Kidney (tissue), 14 donors: ENCODE results near the gene GABBR2. TPM values are rescaled to one million over a fixed set of nuclear protein-coding genes. Genes with fewer than 3 reads are reported as not detected.

Experiments
- DNase-seq, 5 donors: peaks; one replicate each; pipeline ENCODE4 v3.0.0-alpha.2; 2013 to 2020
- FAIRE-seq: peaks from 2 replicates; lab custom pipeline; 2012; peaks lifted over from hg19 to GRCh38; lab: Jason Lieb, UNC
- H3K27ac ChIP-seq, 2 donors: one replicate each; pipeline ENCODE4 v1.7.0; 2013; ENCODE audit warnings: low read depth in 2 of 2, low read length in 2 of 2, inconsistent platforms in 1 of 2
- H3K27me3 ChIP-seq: one replicate; pipeline ENCODE4 v1.7.1; 2013; ENCODE audit warnings: low read length, inconsistent platforms; ENCODE audit not compliant: control insufficient read depth, insufficient read depth
- H3K36me3 ChIP-seq, 3 donors: one replicate each; pipeline versions ENCODE4 v1.7.0 to v1.7.1; 2013; ENCODE audit warnings: low read length in 3 of 3, control low read depth in 1 of 3, inconsistent platforms in 1 of 3; ENCODE audit not compliant: insufficient read depth in 3 of 3, control insufficient read depth in 2 of 3
- H3K4me1 ChIP-seq, 3 donors: one replicate each; pipeline versions ENCODE4 v1.7.0 to v1.7.1; 2013; ENCODE audit warnings: low read length in 3 of 3, inconsistent platforms in 1 of 3, low read depth in 1 of 3; ENCODE audit not compliant: control insufficient read depth in 2 of 3, insufficient read depth in 2 of 3
- H3K4me3 ChIP-seq, 3 donors: one replicate each; pipeline versions ENCODE4 v1.7.0 to v1.8.1; 2013; ENCODE audit warnings: low read length in 3 of 3, control low read depth in 1 of 3, inconsistent platforms in 1 of 3
- H3K9ac ChIP-seq, 3 donors: one replicate each; pipeline versions ENCODE4 v1.7.0 to v1.7.1; 2013; ENCODE audit warnings: low read length in 3 of 3, control low read depth in 1 of 3, inconsistent platforms in 1 of 3
- H3K9me3 ChIP-seq, 3 donors: one replicate each; pipeline versions ENCODE4 v1.7.0 to v1.7.1; 2013; ENCODE audit warnings: low read length in 3 of 3, control low read depth in 1 of 3, inconsistent platforms in 1 of 3; ENCODE audit not compliant: control insufficient read depth in 2 of 3, insufficient read depth in 1 of 3
- intact Hi-C: fragments of 100-400 bp; cut with DNase I; formaldehyde crosslinking; loops from one replicate; pipeline ENCODE4 v1.11.1; 2022
- polyA plus RNA-seq: library from polyadenylated mRNA; stranded (reverse); fragments of 350-450 nt; fragmentation: Illumina TruSeq; extraction: RNeasy Lipid Tissue Mini Kit (QIAGEN cat#74804); gene quantifications from one replicate; pipeline ENCODE4 v1.2.3, GENCODE V29; 2014; ENCODE audit warnings: low read depth, low replicate concordance; ENCODE audit not compliant: insufficient read depth
- total RNA-seq: library from RNA; stranded (reverse); fragmentation: NEBNext Ultra II Directional; extraction: Animal tissue kit (Norgen Biotek cat#: 25700); gene quantifications from one replicate; pipeline ENCODE4 v1.2.1, GENCODE V29; 2021
- TF ChIP-seq, protein P1 (sequence below): IDR thresholded peaks from 3 replicates; pipeline ENCODE4 v1.5.1; 2012; ENCODE audit warnings: mild to moderate bottlenecking, moderate library complexity, borderline replicate concordance; ENCODE audit not compliant: insufficient read depth; ENCODE audit errors: extremely low read depth
- donor health status: control.
- donor health status: control.
- donor health status: control.
- donor health status: control.
- donor health status: control.
- donor health status: DM: yes; HTN: yes; CAD: no.
- donor health status: Normal renal cell carcinoma (clear cell type).

GABBR2 gene
- total and polyA plus RNA-seq, 2 donors from 2014 or later = 0.06 TPM; not detected in 1

DNA sequence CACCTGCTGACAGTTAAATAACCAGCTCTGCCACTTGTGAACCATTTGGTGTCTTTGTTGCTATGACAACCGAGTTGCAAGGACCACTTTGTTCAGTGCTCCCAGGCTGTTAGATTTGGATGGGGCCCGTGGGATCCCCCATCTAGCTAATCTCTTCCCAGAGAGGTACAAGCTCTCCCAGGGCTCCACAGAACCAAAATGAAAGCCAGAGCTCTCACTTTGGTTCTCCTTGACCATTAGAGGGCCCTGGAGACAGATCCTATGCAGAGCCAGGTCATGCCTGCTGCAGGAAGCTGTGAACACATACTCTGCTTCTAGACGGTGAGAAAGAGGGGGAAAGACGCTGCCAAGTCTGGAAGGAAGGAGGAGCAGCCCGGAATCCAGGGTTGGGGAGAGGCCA, 224.6 kb downstream of the GABBR2 start:
- Histone ChIP-seq H3K36me3 (no peaks in the 10 kb centered on the region), H3K27ac (no peak overlapping the region), H3K4me3 (no peak overlapping the region), H3K9me3 (no peaks in the 10 kb centered on the region), H3K4me1 (no peaks in the 10 kb centered on the region), H3K9ac (no peak overlapping the region), H3K27me3 (no peaks in the 10 kb centered on the region)
- FAIRE-seq (no peak), DNase-seq (no peak)
- intact Hi-C loops = no loop called here
- TF ChIP-seq, protein P1, sequence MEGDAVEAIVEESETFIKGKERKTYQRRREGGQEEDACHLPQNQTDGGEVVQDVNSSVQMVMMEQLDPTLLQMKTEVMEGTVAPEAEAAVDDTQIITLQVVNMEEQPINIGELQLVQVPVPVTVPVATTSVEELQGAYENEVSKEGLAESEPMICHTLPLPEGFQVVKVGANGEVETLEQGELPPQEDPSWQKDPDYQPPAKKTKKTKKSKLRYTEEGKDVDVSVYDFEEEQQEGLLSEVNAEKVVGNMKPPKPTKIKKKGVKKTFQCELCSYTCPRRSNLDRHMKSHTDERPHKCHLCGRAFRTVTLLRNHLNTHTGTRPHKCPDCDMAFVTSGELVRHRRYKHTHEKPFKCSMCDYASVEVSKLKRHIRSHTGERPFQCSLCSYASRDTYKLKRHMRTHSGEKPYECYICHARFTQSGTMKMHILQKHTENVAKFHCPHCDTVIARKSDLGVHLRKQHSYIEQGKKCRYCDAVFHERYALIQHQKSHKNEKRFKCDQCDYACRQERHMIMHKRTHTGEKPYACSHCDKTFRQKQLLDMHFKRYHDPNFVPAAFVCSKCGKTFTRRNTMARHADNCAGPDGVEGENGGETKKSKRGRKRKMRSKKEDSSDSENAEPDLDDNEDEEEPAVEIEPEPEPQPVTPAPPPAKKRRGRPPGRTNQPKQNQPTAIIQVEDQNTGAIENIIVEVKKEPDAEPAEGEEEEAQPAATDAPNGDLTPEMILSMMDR = no peak

DNA sequence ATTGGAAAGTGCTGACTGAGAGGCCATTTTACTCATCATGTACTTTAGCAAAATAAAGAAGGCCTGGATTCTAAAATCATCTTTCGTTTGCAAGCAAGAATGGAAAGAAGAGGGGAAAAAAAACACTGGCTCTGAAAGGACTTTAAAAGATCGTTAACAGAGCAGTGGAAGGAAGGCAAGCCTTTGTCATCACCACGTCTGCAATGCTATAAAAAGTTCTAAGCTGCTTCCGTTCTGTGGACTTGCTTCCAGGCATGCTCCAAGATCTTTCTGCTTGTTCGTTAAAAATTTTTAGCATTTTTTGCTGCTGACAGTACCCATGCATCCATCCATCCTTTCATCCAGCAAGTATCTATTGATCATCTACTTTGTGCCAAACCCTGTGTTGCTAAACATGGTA, 226.5 kb downstream of the GABBR2 start:
- Histone ChIP-seq H3K4me1 (no peaks in the 10 kb centered on the region), H3K9me3 (no peaks in the 10 kb centered on the region), H3K4me3 (no peak overlapping the region), H3K27ac (no peak overlapping the region), H3K9ac (no peak overlapping the region), H3K36me3 (no peaks in the 10 kb centered on the region), H3K27me3 (no peaks in the 10 kb centered on the region)
- intact Hi-C loops = no loop called here
- DNase-seq = no peak
- no peak for FAIRE-seq
- TF ChIP-seq, protein P1 = no peak

GRCh38 chr9:98481676-98482075, 227.1 kb downstream of the GABBR2 start:
- Histone ChIP-seq H3K27ac (no peak overlapping the region), H3K9ac (no peak overlapping the region), H3K27me3 (no peaks in the 10 kb centered on the region), H3K9me3 (no peaks in the 10 kb centered on the region), H3K4me3 (no peak overlapping the region), H3K4me1 (no peaks in the 10 kb centered on the region), H3K36me3 (no peaks in the 10 kb centered on the region)
- intact Hi-C loops = no loop called here
- FAIRE-seq (no peak), DNase-seq (no peak)
- TF ChIP-seq, protein P1 = no peak
